ENCODE data around the gene SLC25A25. TPM values are rescaled to one million over a fixed set of nuclear protein-coding genes. Genes with fewer than 3 reads are reported as not detected.

The SLC25A25 gene
- total and polyA plus RNA-seq, 9 of the 15 experiments (the other 6 are each of a cell fraction or from before 2014, with no cell fraction given) = 0.07 to 35.9 (median 23.2) TPM

DNA sequence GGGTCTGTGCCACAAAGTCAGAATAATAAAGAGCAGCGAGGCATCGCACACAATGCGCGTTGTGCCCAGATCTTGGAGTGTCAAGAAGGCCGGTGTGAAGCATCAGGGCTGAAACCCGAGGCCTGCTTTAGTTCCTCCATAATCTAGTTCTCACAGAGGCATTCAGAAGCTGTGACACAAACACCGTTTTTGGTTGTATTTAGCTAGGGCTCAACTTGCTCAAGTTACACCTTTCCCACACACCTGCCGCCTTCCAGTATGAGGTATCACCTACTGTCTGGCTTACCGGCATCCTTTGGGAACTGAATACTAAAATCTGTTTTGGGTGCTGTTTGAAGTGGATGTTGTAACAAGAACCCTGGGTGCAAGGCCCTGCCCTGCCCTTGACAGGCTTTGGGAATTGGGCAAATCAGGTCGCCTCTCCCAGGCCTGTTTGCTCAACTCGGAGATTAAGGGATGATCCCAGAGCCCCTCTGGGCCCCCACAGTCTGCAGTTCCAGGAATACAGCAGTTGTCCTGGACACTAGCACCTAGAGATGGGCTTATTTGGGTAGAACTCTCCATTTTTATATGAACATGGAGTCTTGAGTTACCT is 27.0 kb downstream of the SLC25A25 start:
- Histone ChIP-seq H3K9me3 (replicated peaks; ENCODE audit: control insufficient read depth, insufficient read depth, low read depth, low read length) (no peaks in the 10 kb centered on the region), H3K9ac (ENCODE audit: insufficient read depth in 1 of 2, low read depth in 2 of 2, low read length in 2 of 2) (peak overlapping the region; percentile 68 to 80; a peak in 3 of 4 replicates), H3K4me3 (no peak overlapping the region; the same call in 1 of the 2 replicates), H4K20me1 (replicated peaks; ENCODE audit: control insufficient read depth, insufficient read depth, low read length) (0 out of 2 replicates have a peak, but pooled peaks cover 10% of the 10 kb centered on the region), H3K36me3 (ENCODE audit: control insufficient read depth, insufficient read depth, low read length) (peaks cover 72% of the 10 kb centered on the region; the same call in 2 of the 3 replicates), H3K27ac (ENCODE audit: extremely low read depth, low read depth, low read length) (peak overlapping the region; percentile 89), H3K4me1 (replicated peaks in 1 of 2; ENCODE audit: control insufficient read depth in 2 of 2, insufficient read depth in 2 of 2, low read length in 2 of 2) (peaks cover 80 to 88% of the 10 kb centered on the region in 2 experiments), H3K9me1 (ENCODE audit: control insufficient read depth, insufficient read depth, low read length) (no peaks in the 10 kb centered on the region), H2AFZ (ENCODE audit: low read depth, low read length) (no peak overlapping the region), H3K79me2 (ENCODE audit: control insufficient read depth, insufficient read depth, low read length) (peaks cover 92% of the 10 kb centered on the region), H3K4me2 (ENCODE audit: insufficient read depth, low read length) (peak overlapping the region; percentile 78), H3K27me3 (ENCODE audit: control insufficient read depth in 2 of 2, insufficient read depth in 2 of 2, low read length in 2 of 2) (no peaks in the 10 kb centered on the region)
- ChIA-PET POLR2A (interaction anchor here (0.6 to 5.6 kb wide), 9 partner anchors 10 to 165 kb away, joined by 3 to 82 read pairs (median 6); partner anchors contain the start of genes NAIF1 and SLC25A25), CTCF (ENCODE audit: low intra/inter-chr PET ratio) (no interaction called here)
- no peak for DNase-seq (ENCODE audit: extremely low read depth in 1 of 4, low spot score in 3 of 4)
- in situ Hi-C loops (cut with MboI) (no loop called here), intact Hi-C loops (cut with micrococcal nuclease) (loop anchor here (1.0 to 2.0 kb wide), 2 partner anchors 16 to 28 kb away; partner anchors contain the start of gene NAIF1)
- TF ChIP-seq, protein P1, sequence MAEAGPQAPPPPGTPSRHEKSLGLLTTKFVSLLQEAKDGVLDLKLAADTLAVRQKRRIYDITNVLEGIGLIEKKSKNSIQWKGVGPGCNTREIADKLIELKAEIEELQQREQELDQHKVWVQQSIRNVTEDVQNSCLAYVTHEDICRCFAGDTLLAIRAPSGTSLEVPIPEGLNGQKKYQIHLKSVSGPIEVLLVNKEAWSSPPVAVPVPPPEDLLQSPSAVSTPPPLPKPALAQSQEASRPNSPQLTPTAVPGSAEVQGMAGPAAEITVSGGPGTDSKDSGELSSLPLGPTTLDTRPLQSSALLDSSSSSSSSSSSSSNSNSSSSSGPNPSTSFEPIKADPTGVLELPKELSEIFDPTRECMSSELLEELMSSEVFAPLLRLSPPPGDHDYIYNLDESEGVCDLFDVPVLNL (CRISPR knock-in tag; IDR thresholded peaks at IDR 0.05; ENCODE audit: low read depth) = 0 out of 2 replicates have a peak, but pooled peaks have one; percentile 6
- TF ChIP-seq ZNF12 (CRISPR knock-in tag; IDR thresholded peaks at IDR 0.05) (no peak), KDM5B (IDR thresholded peaks at IDR 0.05; ENCODE audit: insufficient replicate concordance, low read depth, low read length) (peak; percentile 2)
- TF ChIP-seq, protein P2, sequence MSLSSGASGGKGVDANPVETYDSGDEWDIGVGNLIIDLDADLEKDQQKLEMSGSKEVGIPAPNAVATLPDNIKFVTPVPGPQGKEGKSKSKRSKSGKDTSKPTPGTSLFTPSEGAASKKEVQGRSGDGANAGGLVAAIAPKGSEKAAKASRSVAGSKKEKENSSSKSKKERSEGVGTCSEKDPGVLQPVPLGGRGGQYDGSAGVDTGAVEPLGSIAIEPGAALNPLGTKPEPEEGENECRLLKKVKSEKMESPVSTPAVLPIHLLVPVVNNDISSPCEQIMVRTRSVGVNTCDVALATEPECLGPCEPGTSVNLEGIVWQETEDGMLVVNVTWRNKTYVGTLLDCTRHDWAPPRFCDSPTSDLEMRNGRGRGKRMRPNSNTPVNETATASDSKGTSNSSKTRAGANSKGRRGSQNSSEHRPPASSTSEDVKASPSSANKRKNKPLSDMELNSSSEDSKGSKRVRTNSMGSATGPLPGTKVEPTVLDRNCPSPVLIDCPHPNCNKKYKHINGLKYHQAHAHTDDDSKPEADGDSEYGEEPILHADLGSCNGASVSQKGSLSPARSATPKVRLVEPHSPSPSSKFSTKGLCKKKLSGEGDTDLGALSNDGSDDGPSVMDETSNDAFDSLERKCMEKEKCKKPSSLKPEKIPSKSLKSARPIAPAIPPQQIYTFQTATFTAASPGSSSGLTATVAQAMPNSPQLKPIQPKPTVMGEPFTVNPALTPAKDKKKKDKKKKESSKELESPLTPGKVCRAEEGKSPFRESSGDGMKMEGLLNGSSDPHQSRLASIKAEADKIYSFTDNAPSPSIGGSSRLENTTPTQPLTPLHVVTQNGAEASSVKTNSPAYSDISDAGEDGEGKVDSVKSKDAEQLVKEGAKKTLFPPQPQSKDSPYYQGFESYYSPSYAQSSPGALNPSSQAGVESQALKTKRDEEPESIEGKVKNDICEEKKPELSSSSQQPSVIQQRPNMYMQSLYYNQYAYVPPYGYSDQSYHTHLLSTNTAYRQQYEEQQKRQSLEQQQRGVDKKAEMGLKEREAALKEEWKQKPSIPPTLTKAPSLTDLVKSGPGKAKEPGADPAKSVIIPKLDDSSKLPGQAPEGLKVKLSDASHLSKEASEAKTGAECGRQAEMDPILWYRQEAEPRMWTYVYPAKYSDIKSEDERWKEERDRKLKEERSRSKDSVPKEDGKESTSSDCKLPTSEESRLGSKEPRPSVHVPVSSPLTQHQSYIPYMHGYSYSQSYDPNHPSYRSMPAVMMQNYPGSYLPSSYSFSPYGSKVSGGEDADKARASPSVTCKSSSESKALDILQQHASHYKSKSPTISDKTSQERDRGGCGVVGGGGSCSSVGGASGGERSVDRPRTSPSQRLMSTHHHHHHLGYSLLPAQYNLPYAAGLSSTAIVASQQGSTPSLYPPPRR (CRISPR knock-in tag; IDR thresholded peaks at IDR 0.05; ENCODE audit: borderline replicate concordance) = peak; percentile 62; the same call in 1 of the 2 replicates
- TF ChIP-seq, protein P3, sequence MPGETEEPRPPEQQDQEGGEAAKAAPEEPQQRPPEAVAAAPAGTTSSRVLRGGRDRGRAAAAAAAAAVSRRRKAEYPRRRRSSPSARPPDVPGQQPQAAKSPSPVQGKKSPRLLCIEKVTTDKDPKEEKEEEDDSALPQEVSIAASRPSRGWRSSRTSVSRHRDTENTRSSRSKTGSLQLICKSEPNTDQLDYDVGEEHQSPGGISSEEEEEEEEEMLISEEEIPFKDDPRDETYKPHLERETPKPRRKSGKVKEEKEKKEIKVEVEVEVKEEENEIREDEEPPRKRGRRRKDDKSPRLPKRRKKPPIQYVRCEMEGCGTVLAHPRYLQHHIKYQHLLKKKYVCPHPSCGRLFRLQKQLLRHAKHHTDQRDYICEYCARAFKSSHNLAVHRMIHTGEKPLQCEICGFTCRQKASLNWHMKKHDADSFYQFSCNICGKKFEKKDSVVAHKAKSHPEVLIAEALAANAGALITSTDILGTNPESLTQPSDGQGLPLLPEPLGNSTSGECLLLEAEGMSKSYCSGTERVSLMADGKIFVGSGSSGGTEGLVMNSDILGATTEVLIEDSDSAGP (CRISPR knock-in tag; IDR thresholded peaks at IDR 0.05) = peak; percentile 55; the same call in 1 of the 2 replicates
- TF ChIP-seq, protein P4, sequence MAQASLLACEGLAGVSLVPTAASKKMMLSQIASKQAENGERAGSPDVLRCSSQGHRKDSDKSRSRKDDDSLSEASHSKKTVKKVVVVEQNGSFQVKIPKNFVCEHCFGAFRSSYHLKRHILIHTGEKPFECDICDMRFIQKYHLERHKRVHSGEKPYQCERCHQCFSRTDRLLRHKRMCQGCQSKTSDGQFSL (CRISPR knock-in tag; IDR thresholded peaks at IDR 0.05) = no peak
- TF ChIP-seq, protein P4 (tag; IDR thresholded peaks at IDR 0.05) = 0 out of 4 replicates have a peak, but pooled peaks of 1 of the 2 experiments have one; percentile 25
- whole genome bisulfite sequencing (ENCODE audit: insufficient coverage, low coverage, missing lambda C conversion rate) = 48% methylated on average over 11 of the region's 11 CpGs
- no TSS peak for BruUV-seq (replicated peaks)
- no peak for ATAC-seq
- no peak for FAIRE-seq
